ENCODE data around the gene PPP1R12A.

- TF ChIP-seq POLR2A (IDR thresholded peaks at IDR 0.05) (no peak), CTCF (IDR thresholded peaks at IDR 0.05) (no peak)
Observed at GRCh38 chr12:79983986-79984620, 49.2 kb upstream of the PPP1R12A start.
